CD4-positive, alpha-beta T cell treated with Interleukin-6 at 100 ng/mL for 8 hours (primary cell): ENCODE measurements around the gene ZFP1.

ENCODE experiments used
- DNase-seq: peaks from one replicate; pipeline ENCODE4 v3.0.0-alpha.2; 2020; ENCODE audit warnings: mixed read lengths, low spot score

Gene ZFP1

DNA sequence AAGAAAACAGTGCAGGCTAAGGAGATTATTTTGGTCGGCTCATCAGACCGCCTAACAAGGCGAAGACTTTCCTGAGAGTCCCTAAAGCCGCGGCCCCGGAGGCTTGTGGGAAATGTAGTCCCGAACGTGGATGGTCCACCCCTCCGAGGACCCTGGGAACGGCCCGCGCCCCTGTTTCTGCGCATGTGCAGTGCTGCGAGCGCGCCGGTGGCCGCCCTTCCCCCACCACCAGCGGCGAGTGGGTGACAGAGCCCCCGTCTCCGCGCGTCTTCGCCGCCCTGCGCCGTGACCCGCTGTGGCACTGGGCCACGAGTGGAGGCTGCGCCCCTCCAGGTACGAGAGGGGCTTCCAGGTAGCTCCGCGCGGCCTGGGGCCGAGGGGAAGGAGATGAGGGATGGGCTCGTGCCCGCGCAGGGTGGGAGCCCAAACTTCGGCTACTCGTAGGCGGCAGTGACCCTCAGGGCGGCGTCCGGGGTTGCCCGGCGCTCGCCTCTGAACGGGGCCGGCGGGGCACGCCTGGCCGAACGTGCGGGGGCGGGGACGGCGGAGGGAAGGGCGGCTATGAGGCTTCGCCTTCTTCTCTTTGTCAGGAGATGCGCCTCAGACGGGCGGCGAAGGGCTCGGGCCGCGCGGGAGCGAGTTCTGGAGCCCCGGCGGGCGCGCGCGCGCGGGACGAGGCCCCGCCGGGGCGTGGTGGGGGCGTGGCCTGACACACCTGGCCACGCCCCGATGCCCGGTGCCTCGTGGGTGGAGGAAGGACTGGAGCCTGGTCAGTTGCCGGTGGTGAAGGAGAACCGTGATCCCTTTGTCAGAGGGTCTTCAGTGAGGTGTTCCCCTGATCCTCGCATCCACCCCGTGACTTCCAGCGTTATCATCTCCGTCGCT, at the start of gene ZFP1:
ZFP1 (plus strand) TSS at position 214 of the 885 bp plus-strand sequence. CDS start 4,428 bp downstream, outside the sequence.
- DNase-seq, result peak; percentile 92

GRCh38 chr16:75099075-75099667, 49.2 kb upstream of the ZFP1 start:
- DNase-seq, result no peak

DNA sequence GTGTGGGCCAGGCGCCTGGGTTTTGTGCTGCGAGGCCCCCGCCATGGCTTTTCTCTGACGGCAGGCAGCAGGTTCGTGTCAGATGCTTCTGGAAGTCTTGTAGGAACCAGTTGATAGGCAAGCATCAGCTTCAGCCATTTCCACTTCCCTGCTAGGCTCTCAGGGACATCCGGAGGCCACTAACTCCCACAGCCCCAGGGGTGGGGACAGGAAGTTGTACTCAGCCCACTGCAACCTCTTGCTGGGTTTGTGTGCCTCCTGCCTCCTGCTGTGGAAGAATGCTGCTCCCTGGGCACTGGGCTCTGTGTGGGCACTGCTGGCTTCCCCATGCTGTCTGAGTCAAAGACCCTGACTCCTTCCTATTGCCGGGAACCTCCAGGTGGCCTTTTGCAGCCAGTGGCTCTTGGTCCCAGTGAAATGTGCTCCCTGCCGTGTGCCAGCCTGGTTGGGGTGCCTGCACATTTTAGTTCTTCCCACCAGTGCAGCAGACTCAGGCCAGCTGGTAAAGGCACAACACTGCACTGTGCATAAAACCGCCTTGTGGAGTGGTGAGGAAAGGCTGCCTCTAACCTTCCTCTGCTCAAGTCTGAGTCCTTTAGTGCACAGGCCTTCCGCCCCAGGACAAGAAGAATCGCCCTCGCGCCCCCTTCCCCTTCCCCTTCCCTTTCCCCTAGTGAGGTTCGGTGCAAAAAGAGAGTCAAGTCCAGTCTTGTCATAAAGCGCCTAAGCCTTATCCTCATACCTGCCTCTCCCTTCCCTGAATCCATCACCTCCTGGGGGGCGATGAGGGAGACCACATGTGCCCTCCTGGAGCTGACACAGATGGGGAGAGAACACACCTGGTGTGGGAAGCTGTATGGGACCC, 48.4 kb upstream of the ZFP1 start:
- DNase-seq, result peak; percentile 50

GRCh38 chr16:75100603-75100990, 47.7 kb upstream of the ZFP1 start:
- DNase-seq, result no peak

DNA sequence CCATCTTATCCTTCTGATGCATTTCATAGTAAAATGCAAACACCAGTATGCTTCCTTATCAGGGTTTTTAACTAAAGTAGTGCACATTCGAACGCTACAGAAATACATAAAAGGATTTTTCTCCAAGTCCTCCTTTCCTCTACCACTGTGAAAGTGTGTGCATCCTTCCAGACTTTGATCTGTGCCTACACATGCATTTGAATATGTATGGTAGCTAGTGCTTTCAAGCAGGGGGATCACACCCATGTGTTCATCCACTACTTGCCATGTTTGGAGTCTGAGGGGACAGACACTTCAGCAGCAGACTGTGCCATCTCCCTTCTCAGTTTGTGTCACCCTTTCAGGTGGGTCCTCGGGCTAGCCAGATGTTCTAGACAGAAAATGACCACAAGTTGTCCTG, 46.7 kb upstream of the ZFP1 start:
- DNase-seq, result no peak

DNA sequence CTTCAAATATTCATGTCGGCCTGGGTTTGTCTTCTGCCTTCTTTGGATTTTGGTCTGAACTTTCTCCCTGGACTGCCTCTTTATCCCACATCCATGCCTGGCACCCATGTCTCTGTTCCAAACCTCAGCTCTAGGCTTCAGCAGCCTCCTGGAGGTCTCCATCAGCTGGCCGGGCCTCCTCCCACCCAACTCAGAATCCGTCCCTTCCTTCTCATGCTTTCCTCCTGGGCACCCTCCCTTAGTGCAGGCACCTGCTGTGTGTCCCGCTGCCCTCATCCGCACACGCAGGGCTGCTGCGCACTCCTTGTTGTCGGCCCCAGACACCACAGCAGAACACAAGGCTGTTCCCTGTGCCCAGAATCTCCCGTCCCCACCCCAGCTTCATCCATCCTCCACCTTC, 45.7 kb upstream of the ZFP1 start:
- no peak for DNase-seq

GRCh38 chr16:75103994-75104393, 44.3 kb upstream of the ZFP1 start:
- no peak for DNase-seq

GRCh38 chr16:75104836-75105235, 43.5 kb upstream of the ZFP1 start:
- DNase-seq, result no peak

GRCh38 chr16:75105306-75106061, 42.8 kb upstream of the ZFP1 start:
- no peak for DNase-seq

DNA sequence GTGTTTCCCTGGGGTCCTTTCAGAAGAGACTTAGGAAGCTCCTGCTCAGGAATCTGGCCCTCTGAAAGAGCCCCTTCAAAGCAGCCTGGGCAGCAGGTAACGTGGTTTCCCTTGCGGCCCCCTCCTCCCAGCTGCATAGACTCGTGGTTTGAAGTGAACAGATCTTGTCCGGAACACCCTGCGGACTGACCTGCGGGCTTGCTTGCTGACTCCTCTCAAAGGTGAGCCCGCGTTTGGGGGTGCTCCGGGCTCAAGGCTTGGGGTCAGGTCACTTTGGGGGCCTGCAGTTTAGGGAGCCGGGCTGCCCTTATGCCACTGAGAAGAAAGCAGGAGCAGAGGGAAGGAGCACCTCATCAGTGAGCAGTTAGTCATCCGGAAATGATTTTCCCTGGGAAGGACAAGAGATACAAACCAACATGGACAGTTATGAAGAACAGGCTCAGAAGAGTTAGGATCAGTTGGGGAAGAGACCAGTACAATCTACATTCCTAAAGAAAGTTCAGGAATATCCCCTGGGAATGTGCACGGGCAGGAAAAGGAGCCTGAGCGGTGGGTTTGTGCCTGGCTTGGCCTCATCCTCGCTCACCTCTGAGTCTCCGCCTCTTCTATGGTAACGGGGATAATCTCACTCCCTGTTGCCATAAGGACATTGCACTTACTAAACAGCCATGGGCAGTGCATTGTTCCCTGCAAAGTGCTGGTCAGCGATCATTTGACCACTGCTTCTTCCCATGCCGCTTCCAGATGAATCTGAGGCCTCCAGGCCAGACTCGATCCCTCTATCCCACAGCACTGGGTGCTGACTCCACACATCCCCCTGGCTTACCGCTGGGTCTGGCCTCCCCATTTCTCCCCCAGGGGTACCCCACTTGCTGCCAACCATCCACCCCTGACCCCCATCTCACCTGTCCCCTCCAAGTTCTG, 41.7 kb upstream of the ZFP1 start:
- no peak for DNase-seq

DNA sequence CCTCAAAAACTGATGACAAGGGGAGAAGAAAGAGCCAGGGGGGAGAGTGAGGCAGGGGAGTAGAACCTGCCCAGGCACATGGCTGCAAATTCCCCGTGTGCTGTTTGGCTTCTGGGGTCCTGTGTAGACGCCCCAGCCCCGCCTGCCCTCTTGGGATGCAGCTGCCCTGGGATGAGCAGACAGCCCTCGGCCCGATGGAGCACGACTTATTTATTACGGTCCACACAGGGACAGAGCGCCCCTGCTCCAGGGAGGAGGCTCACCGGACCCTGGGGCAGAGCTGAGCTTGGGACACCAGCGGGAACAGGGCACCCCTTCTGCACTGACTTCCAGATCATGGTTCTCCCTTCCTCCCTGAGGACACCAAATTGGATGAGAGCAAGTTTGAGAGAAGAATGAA, 40.8 kb upstream of the ZFP1 start:
- DNase-seq, result no peak

GRCh38 chr16:75108792-75109731, 39.3 kb upstream of the ZFP1 start:
- peak; percentile 80 for DNase-seq

- DNase-seq, result peak; percentile 24
Observed at GRCh38 chr16:75109732-75110243, 38.5 kb upstream of the ZFP1 start.

- peak; percentile 80 for DNase-seq
Observed at GRCh38 chr16:75110637-75111513, 37.4 kb upstream of the ZFP1 start.

DNA sequence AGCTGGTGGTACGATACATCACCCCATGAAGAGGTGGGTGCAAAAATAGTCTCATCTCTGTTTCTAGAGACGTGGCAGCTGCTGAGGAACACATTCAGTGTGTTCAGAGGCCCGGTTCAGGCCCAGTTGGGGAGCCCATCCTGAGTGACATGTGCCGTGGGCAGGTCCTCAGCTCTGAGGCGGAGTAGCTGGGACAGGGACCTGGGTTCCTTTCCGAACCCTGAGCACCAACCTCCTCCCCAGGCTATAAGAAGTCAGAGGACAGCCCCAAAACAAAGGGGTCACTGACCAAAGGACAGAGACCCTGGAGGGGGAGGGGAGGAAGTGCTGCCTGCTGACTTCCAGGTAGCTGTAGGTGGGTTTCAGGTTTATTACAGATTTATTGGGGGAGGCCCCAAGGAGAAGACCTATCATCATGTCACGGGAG, 36.8 kb upstream of the ZFP1 start:
- no peak for DNase-seq

GRCh38 chr16:75111961-75112733, 36.2 kb upstream of the ZFP1 start:
- DNase-seq, result no peak

DNA sequence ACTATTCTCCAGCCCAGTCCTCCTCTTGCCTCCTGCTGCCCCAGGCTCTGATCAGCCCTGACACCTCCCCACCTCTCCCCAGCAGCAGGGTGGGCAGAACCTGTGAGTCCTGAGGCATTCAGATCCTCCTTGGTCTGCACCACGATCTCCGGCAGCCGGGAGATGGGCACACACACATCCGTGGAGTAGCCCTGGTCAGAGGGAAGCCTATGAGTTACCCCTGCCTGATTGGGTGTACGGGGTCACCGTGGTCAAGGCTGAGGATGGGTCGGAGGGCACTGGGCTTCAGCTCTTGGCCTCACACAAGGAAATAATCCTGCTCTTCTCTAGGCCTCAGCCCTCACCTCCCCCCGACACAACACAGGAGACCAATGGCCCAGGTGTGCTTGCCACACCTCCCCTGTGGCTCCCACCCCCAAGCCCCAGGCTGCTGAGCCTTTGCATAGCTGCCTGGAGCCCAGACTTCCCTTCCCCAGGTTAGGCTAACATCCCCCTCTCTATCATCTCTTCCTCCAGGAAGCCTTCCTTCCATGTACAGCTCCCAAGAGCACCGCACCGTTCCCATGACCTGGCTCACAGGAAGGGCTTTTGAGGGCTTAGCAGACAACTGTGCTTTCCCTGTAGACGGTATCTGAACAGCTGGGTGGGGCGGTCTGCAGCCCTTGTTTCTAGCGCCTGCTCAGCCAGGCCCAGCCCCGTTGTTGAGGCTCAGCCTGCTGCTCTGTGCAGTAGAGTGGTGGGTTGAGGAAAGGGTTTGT, 35.4 kb upstream of the ZFP1 start:
- no peak for DNase-seq
